ENCODE measurements around the gene LAMP1.
A peak's percentile ranks its signal among the peaks of the same experiment; 100 is the strongest.
"Not testable (repeated sequence)": the region's sequence is repeated elsewhere in the genome, so short reads cannot be mapped to it uniquely, and the experiment has no call there.

The LAMP1 gene, protein sequence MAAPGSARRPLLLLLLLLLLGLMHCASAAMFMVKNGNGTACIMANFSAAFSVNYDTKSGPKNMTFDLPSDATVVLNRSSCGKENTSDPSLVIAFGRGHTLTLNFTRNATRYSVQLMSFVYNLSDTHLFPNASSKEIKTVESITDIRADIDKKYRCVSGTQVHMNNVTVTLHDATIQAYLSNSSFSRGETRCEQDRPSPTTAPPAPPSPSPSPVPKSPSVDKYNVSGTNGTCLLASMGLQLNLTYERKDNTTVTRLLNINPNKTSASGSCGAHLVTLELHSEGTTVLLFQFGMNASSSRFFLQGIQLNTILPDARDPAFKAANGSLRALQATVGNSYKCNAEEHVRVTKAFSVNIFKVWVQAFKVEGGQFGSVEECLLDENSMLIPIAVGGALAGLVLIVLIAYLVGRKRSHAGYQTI

GRCh38 chr13:113296823-113297369 is at the start of gene LAMP1:
Gene LAMP1 (plus strand): TSS chr13:113297239. CDS start chr13:113297435, 196 bp downstream.
- peak; percentile 97 for DNase-seq (ENCODE audit: low read depth)

- DNase-seq (ENCODE audit: low read depth) = no peak
Observed at GRCh38 chr13:113252516-113253095, 44.4 kb upstream of the LAMP1 start.

DNA sequence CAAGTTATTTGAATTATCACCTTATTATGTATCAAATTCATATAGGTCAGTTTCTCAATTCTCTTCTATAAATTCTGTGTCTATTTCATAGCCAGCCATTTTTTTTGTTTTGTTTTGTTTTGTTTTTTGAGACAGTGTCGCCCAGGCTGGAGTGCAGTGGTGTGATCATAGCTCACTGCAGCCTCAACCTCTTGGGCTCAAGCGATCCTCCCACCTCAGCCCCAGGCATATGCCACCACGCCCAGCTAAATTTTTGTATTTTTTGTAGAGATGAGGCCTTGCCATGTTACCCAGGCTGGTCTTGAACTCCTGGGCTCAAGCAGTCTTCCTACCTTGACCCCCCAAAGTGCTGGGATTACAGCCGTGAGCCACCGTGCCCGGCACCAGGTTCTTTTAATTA is 39.1 kb upstream of the LAMP1 start:
- DNase-seq (ENCODE audit: low read depth) = not testable (repeated sequence)

DNA sequence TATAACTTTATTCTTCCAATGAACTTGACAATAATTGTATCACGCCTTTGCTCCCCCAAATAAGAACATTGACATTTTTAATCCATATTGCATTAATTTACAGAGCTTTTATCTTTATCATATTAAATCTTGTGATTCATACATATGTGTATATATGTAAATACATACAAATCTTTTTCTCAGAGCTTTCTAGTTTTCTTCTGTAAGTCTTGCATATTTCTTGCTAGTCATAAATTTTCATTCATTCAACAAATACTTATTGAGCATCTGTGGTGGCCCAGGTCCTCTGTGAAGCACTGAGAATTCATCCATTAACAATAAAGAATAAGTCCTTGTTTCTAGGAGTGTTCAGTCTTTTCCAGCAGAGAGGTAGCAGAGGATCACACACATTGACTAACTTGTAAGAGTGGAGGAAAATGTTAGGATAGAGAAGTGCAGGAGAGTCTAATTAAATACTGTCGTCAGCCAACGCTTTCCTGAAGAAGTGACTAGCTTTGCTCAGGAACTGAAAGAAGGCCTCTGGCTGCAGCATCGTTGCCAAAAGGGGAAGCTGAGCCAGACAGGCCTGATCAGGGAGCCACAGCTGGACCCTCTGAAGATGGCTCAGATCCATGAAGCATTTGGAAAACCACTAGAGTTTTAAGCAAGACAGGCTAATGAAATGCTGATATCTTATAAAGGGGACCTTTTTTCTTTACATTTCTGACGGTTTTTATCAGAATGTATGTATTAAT is 38.6 kb upstream of the LAMP1 start:
- DNase-seq (ENCODE audit: low read depth) = no peak

GRCh38 chr13:113260996-113261395 is 36.0 kb upstream of the LAMP1 start:
- DNase-seq (ENCODE audit: low read depth) = no peak

DNA sequence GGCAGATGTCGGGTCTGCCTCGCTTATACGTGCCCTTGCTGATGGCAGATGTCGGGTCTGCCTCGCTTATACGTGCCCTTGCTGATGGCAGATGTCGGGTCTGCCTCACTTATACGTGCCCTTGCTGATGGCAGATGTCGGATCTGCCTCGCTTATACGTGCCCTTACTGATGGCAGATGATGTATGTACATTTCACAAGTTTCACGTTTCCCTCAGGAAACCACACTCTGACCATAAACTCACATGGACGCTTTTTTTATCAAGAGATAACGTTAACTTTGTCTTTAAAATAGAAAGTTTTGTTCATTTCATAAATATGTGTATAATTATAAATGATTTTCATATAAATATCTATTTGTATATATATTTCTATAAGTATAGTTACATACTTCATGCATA is 34.0 kb upstream of the LAMP1 start:
- DNase-seq (ENCODE audit: low read depth) = not testable (repeated sequence)

GRCh38 chr13:113267642-113268405 is 29.2 kb upstream of the LAMP1 start:
- DNase-seq (ENCODE audit: low read depth) = no peak

- no peak for DNase-seq (ENCODE audit: low read depth)
Observed at GRCh38 chr13:113272031-113272430, 25.0 kb upstream of the LAMP1 start.

GRCh38 chr13:113272701-113273181 is 24.3 kb upstream of the LAMP1 start:
- no peak for DNase-seq (ENCODE audit: low read depth)

GRCh38 chr13:113273321-113273720 is 23.7 kb upstream of the LAMP1 start:
- DNase-seq (ENCODE audit: low read depth) = no peak

- no peak for DNase-seq (ENCODE audit: low read depth)
Observed at GRCh38 chr13:113273851-113274590, 23.0 kb upstream of the LAMP1 start.

DNA sequence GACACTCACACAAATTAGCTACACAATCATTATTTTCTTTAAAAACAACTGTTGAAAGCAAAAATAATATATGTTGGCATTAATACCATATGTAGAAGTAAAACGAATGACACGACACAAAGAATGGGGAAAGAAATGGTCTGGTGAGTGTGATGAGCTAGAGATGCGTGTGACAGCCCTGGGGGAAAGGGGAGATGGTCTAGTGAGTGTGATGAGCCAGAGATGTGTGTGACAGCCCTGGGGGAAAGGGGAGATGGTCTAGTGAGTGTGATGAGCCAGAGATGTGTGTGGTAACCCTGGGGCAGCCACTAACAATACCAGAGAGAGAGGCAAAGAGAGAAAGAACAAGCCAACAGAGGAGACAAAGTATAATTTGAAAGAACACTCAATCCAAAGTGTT is 22.3 kb upstream of the LAMP1 start:
- DNase-seq (ENCODE audit: low read depth) = no peak

- DNase-seq (ENCODE audit: low read depth) = no peak
Observed at GRCh38 chr13:113275387-113275786, 21.7 kb upstream of the LAMP1 start.

GRCh38 chr13:113280126-113280525 is 16.9 kb upstream of the LAMP1 start:
- DNase-seq (ENCODE audit: low read depth) = no peak

DNA sequence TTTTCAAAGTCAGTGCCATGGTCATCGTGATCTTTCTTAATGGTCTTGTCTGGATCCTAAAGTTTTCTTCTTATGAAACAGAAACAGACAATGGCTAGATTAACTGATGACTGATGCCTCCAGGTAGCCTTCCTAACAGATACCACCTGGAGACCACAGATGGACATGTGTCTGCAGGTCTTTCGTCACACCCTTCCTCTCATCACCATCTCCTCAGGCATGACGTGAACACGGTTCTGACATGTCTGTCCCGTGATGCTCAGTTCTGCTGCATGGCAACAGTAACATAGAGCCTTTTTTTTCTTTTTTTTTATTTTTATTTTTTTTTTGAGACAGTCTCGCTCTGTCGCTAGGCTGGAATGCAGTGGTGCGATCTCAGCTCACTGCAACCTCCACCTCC is 13.1 kb upstream of the LAMP1 start:
- DNase-seq (ENCODE audit: low read depth) = no peak

DNA sequence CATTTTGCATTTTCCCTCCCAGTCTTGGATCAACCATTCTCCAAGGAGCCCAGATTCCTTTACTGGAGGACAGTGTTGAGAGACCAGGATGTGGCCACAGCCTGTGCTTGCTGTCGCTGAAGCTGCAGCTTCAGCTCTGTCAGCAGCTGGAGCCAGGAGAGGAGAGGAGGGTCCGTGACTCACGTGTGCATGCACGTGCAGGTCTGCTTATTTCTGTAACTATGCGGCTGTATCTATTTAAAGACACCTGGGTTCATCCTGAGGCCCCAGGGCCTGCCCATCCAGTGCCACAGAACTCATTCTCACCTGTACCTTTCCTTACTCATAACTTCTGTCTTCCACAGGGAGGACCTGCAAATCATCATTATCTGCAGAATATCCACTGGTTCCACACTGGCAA is 8.2 kb upstream of the LAMP1 start:
- DNase-seq (ENCODE audit: low read depth) = no peak

- no peak for DNase-seq (ENCODE audit: low read depth)
Observed at GRCh38 chr13:113291129-113291528, 5.9 kb upstream of the LAMP1 start.

GRCh38 chr13:113292021-113292862 is 4.8 kb upstream of the LAMP1 start:
- DNase-seq (ENCODE audit: low read depth) = no peak

DNA sequence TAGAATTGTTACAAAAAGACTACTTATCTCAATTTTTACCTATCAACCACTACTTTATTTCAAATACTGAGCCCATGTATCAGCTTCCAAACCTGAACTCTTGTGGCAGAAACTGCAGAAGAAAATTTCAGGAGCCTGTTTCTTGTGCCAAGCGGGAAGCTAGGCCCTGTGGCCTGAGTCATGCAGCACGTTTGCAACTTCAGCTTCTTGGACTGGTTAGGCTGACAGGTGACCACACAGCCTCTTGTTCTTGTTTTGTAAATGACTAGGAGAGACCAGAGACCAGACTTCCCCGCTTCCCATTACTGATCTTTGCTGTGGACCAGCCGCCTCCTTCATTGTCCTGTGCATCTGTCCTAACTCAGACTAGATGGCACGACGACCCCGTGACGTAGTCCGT is 3.4 kb upstream of the LAMP1 start:
- DNase-seq (ENCODE audit: low read depth) = no peak

DNA sequence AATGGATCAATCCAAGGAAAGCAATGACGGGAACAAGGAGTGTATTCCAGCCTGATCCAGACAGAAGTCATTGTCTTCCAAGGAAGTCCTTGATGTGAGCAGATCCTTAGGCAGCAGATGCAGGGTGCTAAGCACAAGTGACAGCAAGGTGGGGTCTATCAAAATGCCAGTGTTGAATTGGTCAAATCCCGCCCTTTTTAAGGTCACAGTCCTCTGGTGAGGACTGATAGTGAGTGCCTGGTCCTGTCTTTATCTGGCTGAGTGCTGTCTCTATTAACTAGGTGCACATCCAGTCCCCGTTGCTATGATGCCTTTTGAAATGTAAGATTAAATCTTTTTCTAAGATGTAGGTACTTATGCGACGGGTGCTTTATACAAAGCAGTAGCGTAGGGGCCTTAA is 1.3 kb upstream of the LAMP1 start:
- DNase-seq (ENCODE audit: low read depth) = no peak

Measured in stimulated activated CD8-positive, alpha-beta memory T cell treated with anti-CD3 and anti-CD28 coated beads, Interleukin-12 subunit alpha, Interleukin-12 subunit beta, amount 100 ng/mL, for 1 hour (primary cell).